ENCODE data around the gene YPEL1. TPM values are rescaled to one million over a fixed set of nuclear protein-coding genes. Genes with fewer than 3 reads are reported as not detected.

Gene YPEL1
- total RNA-seq, 5 donors from 2014 or later (not counting 1 experiment from before 2014, with no cell fraction given) = 8.2 to 12.6 (median 9.9) TPM

- peaks cover 51 to 63% (median 57%) of the 10 kb centered on the region in 3 donors for H3K4me1 Mint-ChIP-seq
- H3K4me3 ChIP-seq (ENCODE audit: control insufficient read depth in 1 of 2, extremely low read depth in 1 of 2, low read length in 1 of 2) = no peak overlapping the region
- no peaks in the 10 kb centered on the region for H3K9me3 ChIP-seq
- H3K27ac ChIP-seq (ENCODE audit: low read length) = peak overlapping the region; percentile 9
- ChIA-PET CTCF (interaction anchor here in 1 of 2 donors (0.6 kb wide), 1 partner anchor 22 kb away, joined by 4 read pairs; no protein-coding TSS in a partner anchor), POLR2A (no interaction called here)
- WGBS (ENCODE audit: insufficient coverage) = 100% methylated on average over 1 of the region's 1 CpG
- no peak for DNase-seq
- ATAC-seq (replicated peaks in 1 of 4) = no peak
- peaks cover 57% of the 10 kb centered on the region for H3K36me3 Mint-ChIP-seq
- H3K4me3 Mint-ChIP-seq = no peak overlapping the region
- no peaks in the 10 kb centered on the region for H3K27me3 Mint-ChIP-seq
- H3K9me3 Mint-ChIP-seq = no peaks in the 10 kb centered on the region
- H3K27me3 ChIP-seq (replicated peaks in 1 of 2; ENCODE audit: control insufficient read depth in 2 of 2, extremely low read depth in 1 of 2, insufficient read depth in 2 of 2, low read length in 1 of 2) = no peaks in the 10 kb centered on the region
- H3K36me3 ChIP-seq (ENCODE audit: control insufficient read depth in 2 of 2, extremely low read depth in 1 of 2, insufficient read depth in 1 of 2, low read length in 1 of 2) = peaks cover 24 to 68% of the 10 kb centered on the region in 2 donors
- peak overlapping the region; percentile 71 to 73 for H3K27ac Mint-ChIP-seq
- H3K4me1 ChIP-seq (ENCODE audit: control insufficient read depth in 1 of 2, extremely low read depth in 1 of 2, insufficient read depth in 2 of 2, low read length in 2 of 2) = peaks cover 6 to 65% of the 10 kb centered on the region in 2 experiments
Observed at GRCh38 chr22:21768435-21768834, 32.8 kb upstream of the YPEL1 start.

GRCh38 chr22:21766691-21767462 lies 31.3 kb upstream of the YPEL1 start:
- Histone ChIP-seq H3K9me3 (no peaks in the 10 kb centered on the region), H3K36me3 (ENCODE audit: control insufficient read depth in 2 of 2, extremely low read depth in 1 of 2, insufficient read depth in 1 of 2, low read length in 1 of 2) (peaks cover 26 to 67% of the 10 kb centered on the region in 2 donors), H3K4me3 (ENCODE audit: control insufficient read depth in 1 of 2, extremely low read depth in 1 of 2, low read length in 1 of 2) (peak overlapping the region in 1 of 2 donors; percentile 6), H3K27me3 (replicated peaks in 1 of 2; ENCODE audit: control insufficient read depth in 2 of 2, extremely low read depth in 1 of 2, insufficient read depth in 2 of 2, low read length in 1 of 2) (no peaks in the 10 kb centered on the region), H3K4me1 (ENCODE audit: control insufficient read depth in 1 of 2, extremely low read depth in 1 of 2, insufficient read depth in 2 of 2, low read length in 2 of 2) (peaks cover 6 to 70% of the 10 kb centered on the region in 2 experiments), H3K27ac (ENCODE audit: low read length) (peak overlapping the region; percentile 72)
- Mint-ChIP-seq H3K27ac (peak overlapping the region; percentile 84 to 95), H3K9me3 (no peaks in the 10 kb centered on the region), H3K27me3 (no peaks in the 10 kb centered on the region), H3K36me3 (peaks cover 52% of the 10 kb centered on the region), H3K4me1 (peaks cover 48 to 70% (median 59%) of the 10 kb centered on the region in 3 donors), H3K4me3 (peak overlapping the region; percentile 37 to 65 (median 39))
- peak; percentile 68 to 84 (median 74) for ATAC-seq (replicated peaks in 1 of 4)
- DNase-seq = peak; percentile 12 to 84 (median 54)
- POLR2A ChIA-PET = no interaction called here
- CTCF ChIA-PET = interaction anchor here in 1 of 2 donors (1.1 kb wide), 1 partner anchor 138 kb away, joined by 3 read pairs; no protein-coding TSS in a partner anchor
- 30% methylated on average over 11 of the region's 15 CpGs for WGBS (ENCODE audit: insufficient coverage)

GRCh38 chr22:21765909-21766529 lies 30.4 kb upstream of the YPEL1 start:
- H3K36me3 ChIP-seq (ENCODE audit: control insufficient read depth in 2 of 2, extremely low read depth in 1 of 2, insufficient read depth in 1 of 2, low read length in 1 of 2) = peaks cover 22 to 63% of the 10 kb centered on the region in 2 donors
- peaks cover 48 to 77% (median 62%) of the 10 kb centered on the region in 3 donors for H3K4me1 Mint-ChIP-seq
- CTCF ChIA-PET = interaction anchor here in 1 of 2 donors (1.1 kb wide), 1 partner anchor 137 kb away, joined by 3 read pairs; no protein-coding TSS in a partner anchor
- H3K27ac ChIP-seq (ENCODE audit: low read length) = peak overlapping the region; percentile 72
- no peak for ATAC-seq (replicated peaks in 1 of 4)
- H3K4me1 ChIP-seq (ENCODE audit: control insufficient read depth in 1 of 2, extremely low read depth in 1 of 2, insufficient read depth in 2 of 2, low read length in 2 of 2) = peaks cover 6 to 75% of the 10 kb centered on the region in 2 experiments
- POLR2A ChIA-PET = no interaction called here
- H3K4me3 Mint-ChIP-seq = peak overlapping the region in 1 of 3 donors; percentile 65
- peak overlapping the region; percentile 84 to 95 for H3K27ac Mint-ChIP-seq
- no peaks in the 10 kb centered on the region for H3K27me3 Mint-ChIP-seq
- H3K9me3 Mint-ChIP-seq = no peaks in the 10 kb centered on the region
- H3K36me3 Mint-ChIP-seq = peaks cover 53% of the 10 kb centered on the region
- no peak for DNase-seq
- peak overlapping the region in 1 of 2 donors; percentile 6 for H3K4me3 ChIP-seq (ENCODE audit: control insufficient read depth in 1 of 2, extremely low read depth in 1 of 2, low read length in 1 of 2)
- 81% methylated on average over 8 of the region's 11 CpGs for WGBS (ENCODE audit: insufficient coverage)
- no peaks in the 10 kb centered on the region for H3K9me3 ChIP-seq
- no peaks in the 10 kb centered on the region for H3K27me3 ChIP-seq (replicated peaks in 1 of 2; ENCODE audit: control insufficient read depth in 2 of 2, extremely low read depth in 1 of 2, insufficient read depth in 2 of 2, low read length in 1 of 2)

- Histone ChIP-seq H3K4me3 (ENCODE audit: control insufficient read depth in 1 of 2, extremely low read depth in 1 of 2, low read length in 1 of 2) (no peak overlapping the region), H3K9me3 (no peaks in the 10 kb centered on the region), H3K27ac (ENCODE audit: low read length) (peak overlapping the region; percentile 72), H3K36me3 (ENCODE audit: control insufficient read depth in 2 of 2, extremely low read depth in 1 of 2, insufficient read depth in 1 of 2, low read length in 1 of 2) (peaks cover 15 to 55% of the 10 kb centered on the region in 2 donors), H3K4me1 (ENCODE audit: control insufficient read depth in 1 of 2, extremely low read depth in 1 of 2, insufficient read depth in 2 of 2, low read length in 2 of 2) (peaks cover 6 to 73% of the 10 kb centered on the region in 2 experiments), H3K27me3 (replicated peaks in 1 of 2; ENCODE audit: control insufficient read depth in 2 of 2, extremely low read depth in 1 of 2, insufficient read depth in 2 of 2, low read length in 1 of 2) (no peaks in the 10 kb centered on the region)
- H3K9me3 Mint-ChIP-seq = no peaks in the 10 kb centered on the region
- H3K27ac Mint-ChIP-seq = peak overlapping the region; percentile 42 to 82
- ATAC-seq (replicated peaks in 1 of 4) (peak in 1 of 4 experiments; percentile 19), DNase-seq (peak in 5 of 35 experiments; percentile 16 to 51 (median 24))
- POLR2A ChIA-PET = no interaction called here
- no peaks in the 10 kb centered on the region for H3K27me3 Mint-ChIP-seq
- peaks cover 55% of the 10 kb centered on the region for H3K36me3 Mint-ChIP-seq
- H3K4me1 Mint-ChIP-seq = peaks cover 48 to 87% (median 67%) of the 10 kb centered on the region in 3 donors
- CTCF ChIA-PET = no interaction called here
- peak overlapping the region in 1 of 3 donors; percentile 30 for H3K4me3 Mint-ChIP-seq
- 63% methylated on average over 5 of the region's 9 CpGs for WGBS (ENCODE audit: insufficient coverage)
Observed at GRCh38 chr22:21764038-21764804, 28.6 kb upstream of the YPEL1 start.

- ATAC-seq (replicated peaks in 1 of 4) (peak in 3 of 4 experiments; percentile 18 to 68 (median 25)), DNase-seq (peak in 32 of 35 experiments; percentile 11 to 74 (median 41))
- Histone ChIP-seq H3K4me1 (ENCODE audit: control insufficient read depth in 1 of 2, extremely low read depth in 1 of 2, insufficient read depth in 2 of 2, low read length in 2 of 2) (peaks cover 6 to 69% of the 10 kb centered on the region in 2 experiments), H3K4me3 (ENCODE audit: control insufficient read depth in 1 of 2, extremely low read depth in 1 of 2, low read length in 1 of 2) (no peak overlapping the region), H3K27me3 (replicated peaks in 1 of 2; ENCODE audit: control insufficient read depth in 2 of 2, extremely low read depth in 1 of 2, insufficient read depth in 2 of 2, low read length in 1 of 2) (no peaks in the 10 kb centered on the region), H3K27ac (ENCODE audit: low read length) (peak overlapping the region; percentile 72), H3K9me3 (no peaks in the 10 kb centered on the region), H3K36me3 (ENCODE audit: control insufficient read depth in 2 of 2, extremely low read depth in 1 of 2, insufficient read depth in 1 of 2, low read length in 1 of 2) (peaks cover 15 to 51% of the 10 kb centered on the region in 2 donors)
- Mint-ChIP-seq H3K9me3 (no peaks in the 10 kb centered on the region), H3K27me3 (no peaks in the 10 kb centered on the region), H3K36me3 (peaks cover 55% of the 10 kb centered on the region), H3K4me1 (peaks cover 40 to 81% (median 60%) of the 10 kb centered on the region in 3 donors), H3K27ac (peak overlapping the region; percentile 23 to 82), H3K4me3 (no peak overlapping the region)
- WGBS (ENCODE audit: insufficient coverage) = 16% methylated on average over 8 of the region's 13 CpGs
- ChIA-PET POLR2A (interaction anchor here in 1 of 2 donors (0.5 kb wide), 1 partner anchor 112 kb away, joined by 7 read pairs; no protein-coding TSS in a partner anchor), CTCF (interaction anchor here in 1 of 2 donors (0.7 to 1.6 kb wide), 5 partner anchors 9 to 190 kb away, joined by 3 to 7 read pairs (median 3); partner anchors contain the start of genes PPM1F and YPEL1)
Observed at GRCh38 chr22:21762712-21763581, 27.4 kb upstream of the YPEL1 start.

Data from T-cell (primary cell).